Gastroesophageal sphincter (tissue), 3 donors: ENCODE measurements around the gene PLS3.

ENCODE experiments used
- CTCF ChIP-seq, 4 experiments: fragments of 200-600 bp in 2 of 4; fragments of 450-650 bp in 2 of 4; sonication (generic) in 1 of 4; IDR thresholded peaks; one replicate each; pipeline ENCODE4 v1.5.1; 2017 to 2019; ENCODE audit warnings: antibody characterized with exemption in 4 of 4, mild to moderate bottlenecking in 2 of 4, moderate library complexity in 2 of 4
- EP300 ChIP-seq: sonication (generic); formaldehyde crosslinking; IDR thresholded peaks from one replicate; pipeline ENCODE4 v1.6.1; 2017; ENCODE audit warnings: antibody characterized with exemption, mild to moderate bottlenecking
- POLR2A ChIP-seq, 2 donors: fragments of 450-650 bp; IDR thresholded peaks; one replicate each; pipeline ENCODE4 v1.6.1; 2017; ENCODE audit warnings: antibody characterized with exemption in 2 of 2, mild to moderate bottlenecking in 2 of 2, moderate library complexity in 1 of 2
- POLR2AphosphoS5 ChIP-seq: sonication (generic); formaldehyde crosslinking; IDR thresholded peaks from one replicate; pipeline ENCODE4 v1.6.1; 2017; ENCODE audit warnings: antibody characterized with exemption

GRCh38 chrX:115616943-115617563 is 56.1 kb downstream of the PLS3 start:
- TF ChIP-seq POLR2A (IDR thresholded peaks at IDR 0.05) (no peak), CTCF (IDR thresholded peaks at IDR 0.05) (no peak), EP300 (no peak), POLR2AphosphoS5 (no peak)
